Activated CD8-positive, alpha-beta T cell treated with anti-CD3 and anti-CD28 coated beads for 36 hours (primary cell): ENCODE measurements around the gene LIME1. TPM values are rescaled to one million over a fixed set of nuclear protein-coding genes. Genes with fewer than 3 reads are reported as not detected.

Experiments used
- ATAC-seq: fragments of 200-7000 bp; cut with Tn5 transposase; one replicate; pipeline ENCODE4 v1.10.0; 2021; ENCODE audit warnings: mild to moderate bottlenecking, moderate library complexity
- CTCF ChIA-PET: fragments of 350-600 bp; sonication (Branson Sonifier 250); formaldehyde crosslinking; loops from one replicate; lab custom pipeline; 2021; ENCODE audit warnings: antibody characterized with exemption; lab: Charles Lee
- POLR2A ChIA-PET: fragments of 350-600 bp; sonication (Branson Sonifier 250); formaldehyde crosslinking; loops from one replicate; lab custom pipeline; 2021; ENCODE audit warnings: antibody characterized with exemption; lab: Charles Lee
- DNase-seq: peaks from one replicate; pipeline ENCODE4 v3.0.0-alpha.2; 2020
- H3K27ac Mint-ChIP-seq: one replicate; pipeline ENCODE4 v1.8.0; 2021; ENCODE audit warnings: mild to moderate bottlenecking, mixed read lengths
- H3K27me3 Mint-ChIP-seq: one replicate; pipeline ENCODE4 v1.8.0; 2021; ENCODE audit warnings: mixed read lengths
- H3K36me3 Mint-ChIP-seq: one replicate; pipeline ENCODE4 v1.8.0; 2021; ENCODE audit warnings: low read depth, mixed read lengths
- H3K4me1 Mint-ChIP-seq: one replicate; pipeline ENCODE4 v1.8.0; 2021; ENCODE audit warnings: low read depth, mixed read lengths
- H3K4me3 Mint-ChIP-seq: one replicate; pipeline ENCODE4 v1.8.0; 2021; ENCODE audit warnings: mild to moderate bottlenecking, moderate library complexity, mixed read lengths
- H3K9me3 Mint-ChIP-seq: one replicate; pipeline ENCODE4 v1.8.0; 2021; ENCODE audit warnings: mixed read lengths
- intact Hi-C: fragments of 100-400 bp; cut with micrococcal nuclease; formaldehyde crosslinking; loops from one replicate; pipeline ENCODE4 v1.10.0; 2022
- total RNA-seq, 2 experiments: library from RNA; stranded (reverse); gene quantifications; one replicate each; pipeline ENCODE4 v1.2.3, GENCODE V29; 2021
- TF ChIP-seq, protein P1 (sequence below): fragments of 200-600 bp; IDR thresholded peaks from one replicate; pipeline ENCODE4 v1.8.0; 2022; ENCODE audit warnings: antibody characterized with exemption, mild to moderate bottlenecking

The LIME1 gene
- total RNA-seq, 2 experiments from 2014 or later: 15.5 to 16.8 TPM

DNA sequence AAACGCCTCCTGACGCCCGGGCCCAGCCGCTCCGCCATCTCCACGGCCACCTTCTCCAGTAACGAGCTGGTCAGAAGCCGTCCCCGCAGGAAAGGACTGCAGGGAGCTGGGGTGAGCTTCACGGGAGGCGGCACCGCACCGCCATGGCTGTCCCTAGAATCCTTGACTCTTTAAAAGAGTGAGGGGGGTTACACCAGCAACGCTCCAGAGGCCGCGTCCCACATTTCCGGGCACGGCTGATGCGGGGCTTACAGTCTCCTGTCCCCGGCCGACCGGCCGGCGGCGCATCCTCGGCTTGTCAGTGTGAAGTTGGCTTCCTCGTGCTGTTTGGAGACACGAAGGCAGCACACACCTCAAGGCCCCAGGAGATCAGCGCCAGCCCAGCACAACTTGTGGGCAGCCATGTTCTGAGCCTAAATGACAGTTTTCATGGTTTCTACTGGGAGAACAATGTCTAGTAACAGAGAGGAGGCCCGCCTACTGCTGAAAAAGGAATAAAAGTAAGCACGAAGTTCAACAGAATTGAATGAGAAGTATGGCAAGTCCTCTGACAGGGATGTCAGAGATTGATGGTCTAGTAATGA, 33.5 kb downstream of the LIME1 start:
- intact Hi-C loops: no loop called here
- TF ChIP-seq, protein P1, sequence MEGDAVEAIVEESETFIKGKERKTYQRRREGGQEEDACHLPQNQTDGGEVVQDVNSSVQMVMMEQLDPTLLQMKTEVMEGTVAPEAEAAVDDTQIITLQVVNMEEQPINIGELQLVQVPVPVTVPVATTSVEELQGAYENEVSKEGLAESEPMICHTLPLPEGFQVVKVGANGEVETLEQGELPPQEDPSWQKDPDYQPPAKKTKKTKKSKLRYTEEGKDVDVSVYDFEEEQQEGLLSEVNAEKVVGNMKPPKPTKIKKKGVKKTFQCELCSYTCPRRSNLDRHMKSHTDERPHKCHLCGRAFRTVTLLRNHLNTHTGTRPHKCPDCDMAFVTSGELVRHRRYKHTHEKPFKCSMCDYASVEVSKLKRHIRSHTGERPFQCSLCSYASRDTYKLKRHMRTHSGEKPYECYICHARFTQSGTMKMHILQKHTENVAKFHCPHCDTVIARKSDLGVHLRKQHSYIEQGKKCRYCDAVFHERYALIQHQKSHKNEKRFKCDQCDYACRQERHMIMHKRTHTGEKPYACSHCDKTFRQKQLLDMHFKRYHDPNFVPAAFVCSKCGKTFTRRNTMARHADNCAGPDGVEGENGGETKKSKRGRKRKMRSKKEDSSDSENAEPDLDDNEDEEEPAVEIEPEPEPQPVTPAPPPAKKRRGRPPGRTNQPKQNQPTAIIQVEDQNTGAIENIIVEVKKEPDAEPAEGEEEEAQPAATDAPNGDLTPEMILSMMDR: no peak
- Mint-ChIP-seq H3K9me3 (no peaks in the 10 kb centered on the region), H3K36me3 (no peaks in the 10 kb centered on the region), H3K27me3 (no peaks in the 10 kb centered on the region), H3K4me3 (no peak overlapping the region), H3K27ac (no peak overlapping the region), H3K4me1 (peaks cover 2% of the 10 kb centered on the region)
- ChIA-PET POLR2A (interaction anchor here (0.9 kb wide), 1 partner anchor 30 kb away, joined by 3 read pairs; no protein-coding TSS in a partner anchor), CTCF (interaction anchor here (2.0 kb wide), 1 partner anchor 16 kb away, joined by 7 read pairs; no protein-coding TSS in a partner anchor)
- DNase-seq (no peak), ATAC-seq (no peak)

DNA sequence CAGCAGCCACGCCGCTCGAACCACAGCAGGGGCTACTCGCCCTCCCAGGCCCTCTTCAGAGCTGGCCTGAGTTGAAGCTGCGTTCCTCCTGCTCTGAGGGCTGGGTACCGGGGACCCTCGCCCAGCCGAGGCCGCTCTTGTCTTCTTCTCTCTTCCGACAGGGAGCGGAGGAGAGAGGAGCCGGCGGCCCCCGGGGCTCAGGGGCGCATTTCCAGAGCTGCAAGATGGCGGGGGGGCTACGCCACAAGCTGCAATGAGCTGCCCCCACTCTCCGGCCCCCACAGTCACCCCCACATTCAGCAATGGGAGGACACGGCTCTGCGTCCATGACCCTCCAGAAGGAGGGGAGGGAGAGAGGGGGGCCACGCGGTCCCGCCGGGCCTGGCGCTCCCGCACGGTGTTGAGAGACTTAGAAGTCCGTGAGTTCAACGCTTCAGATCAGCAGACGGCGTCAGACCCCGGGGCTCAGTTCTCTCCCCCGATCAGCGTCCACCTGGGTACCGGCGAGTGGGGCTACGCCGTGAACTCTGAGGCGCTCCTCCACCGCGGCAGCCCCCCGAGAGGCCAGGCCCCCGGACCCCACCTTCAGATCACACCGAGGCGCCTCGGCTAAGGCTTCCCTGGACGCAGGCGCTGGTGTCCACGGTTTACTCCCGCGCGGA, 34.7 kb downstream of the LIME1 start:
- Mint-ChIP-seq H3K4me3 (no peak overlapping the region), H3K9me3 (no peaks in the 10 kb centered on the region), H3K27me3 (no peaks in the 10 kb centered on the region), H3K27ac (no peak overlapping the region), H3K4me1 (peaks cover 2% of the 10 kb centered on the region), H3K36me3 (no peaks in the 10 kb centered on the region)
- TF ChIP-seq, protein P1: no peak
- ChIA-PET CTCF (interaction anchor here (1.2 kb wide), 1 partner anchor 14 kb away, joined by 3 read pairs; no protein-coding TSS in a partner anchor), POLR2A (no interaction called here)
- intact Hi-C loops: no loop called here
- no peak for ATAC-seq
- DNase-seq: no peak

DNA sequence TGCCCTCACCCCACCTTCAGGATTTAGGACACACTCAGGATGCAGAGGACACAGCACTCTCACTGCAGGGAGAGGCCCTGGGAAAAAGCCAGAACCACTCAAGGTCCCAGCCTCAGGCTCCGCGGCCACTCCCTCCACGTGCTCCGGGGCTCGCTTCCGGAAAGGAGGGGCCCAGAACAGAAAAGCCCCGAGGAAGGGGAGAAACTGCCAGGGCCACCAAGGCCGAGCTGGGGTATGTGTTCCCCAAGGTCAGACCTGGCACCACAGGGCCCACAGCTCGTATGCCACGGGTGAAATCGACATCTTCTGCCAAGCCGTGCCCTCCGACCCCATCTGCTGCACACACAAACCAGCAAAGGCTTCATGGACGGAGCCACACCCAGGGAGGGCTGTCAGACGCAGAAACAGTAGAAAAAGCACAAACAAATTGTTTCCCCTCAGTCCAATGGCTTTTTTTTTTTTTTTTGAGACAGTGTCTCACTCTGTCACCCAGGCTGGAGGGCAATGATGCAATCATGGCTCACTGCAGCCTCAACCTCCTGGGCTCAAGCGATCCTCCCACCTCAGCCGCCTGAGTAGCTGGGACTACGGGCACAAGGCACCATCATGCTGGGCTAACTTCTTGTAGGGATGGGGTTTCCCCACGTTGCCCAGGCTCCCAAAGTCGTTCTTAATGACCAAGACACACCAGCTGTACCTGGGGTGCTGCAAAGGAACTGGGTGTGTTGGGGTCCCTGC, 36.5 kb downstream of the LIME1 start:
- Mint-ChIP-seq H3K4me3 (no peak overlapping the region), H3K9me3 (no peaks in the 10 kb centered on the region), H3K27me3 (no peaks in the 10 kb centered on the region), H3K4me1 (peaks cover 2% of the 10 kb centered on the region), H3K36me3 (no peaks in the 10 kb centered on the region), H3K27ac (no peak overlapping the region)
- intact Hi-C loops: no loop called here
- ChIA-PET POLR2A (no interaction called here), CTCF (interaction anchor here (4.3 kb wide), 1 partner anchor 12 kb away, joined by 37 read pairs; no protein-coding TSS in a partner anchor)
- ATAC-seq (no peak), DNase-seq (no peak)
- TF ChIP-seq, protein P1: no peak

DNA sequence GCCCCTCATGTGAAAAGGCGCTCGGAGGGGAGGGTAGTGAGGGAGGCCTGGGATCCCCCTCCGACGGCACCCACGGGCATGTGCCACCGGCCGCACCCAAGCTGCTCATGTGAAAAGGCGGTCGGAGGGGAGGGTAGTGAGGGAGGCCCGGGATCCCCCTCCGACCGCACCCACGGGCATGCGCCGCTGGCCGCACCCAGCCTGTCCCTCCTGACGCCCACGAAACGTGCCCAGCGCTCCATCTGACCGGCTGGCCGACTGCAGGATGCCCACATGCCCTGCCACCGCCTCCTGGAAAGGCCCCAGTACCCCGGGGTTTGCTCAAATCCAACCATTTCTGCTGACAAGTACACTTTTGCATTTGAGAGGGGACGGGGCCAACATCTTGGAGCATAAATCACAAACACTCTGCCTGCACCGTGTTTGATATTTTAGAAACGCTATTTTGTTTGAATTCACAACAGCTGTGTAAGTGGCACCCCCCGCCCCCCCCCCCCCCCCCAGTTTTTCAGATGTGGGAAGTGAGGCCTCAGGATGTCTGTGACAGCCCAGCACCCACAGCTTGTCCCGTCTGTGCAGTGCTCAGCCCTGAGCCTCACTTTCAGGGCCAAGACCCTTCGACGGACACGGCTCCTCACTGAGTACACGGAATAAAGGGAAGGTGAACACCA, 37.2 kb downstream of the LIME1 start:
- ATAC-seq (no peak), DNase-seq (no peak)
- H3K4me1 Mint-ChIP-seq: peaks cover 2% of the 10 kb centered on the region
- TF ChIP-seq, protein P1: no peak
- no peaks in the 10 kb centered on the region for H3K9me3 Mint-ChIP-seq
- H3K4me3 Mint-ChIP-seq: no peak overlapping the region
- H3K36me3 Mint-ChIP-seq: no peaks in the 10 kb centered on the region
- H3K27me3 Mint-ChIP-seq: no peaks in the 10 kb centered on the region
- no peak overlapping the region for H3K27ac Mint-ChIP-seq
- ChIA-PET CTCF (interaction anchor here (4.3 kb wide), 1 partner anchor 12 kb away, joined by 37 read pairs; no protein-coding TSS in a partner anchor), POLR2A (no interaction called here)
- intact Hi-C loops: no loop called here
